SK-N-SH (cell line): ENCODE data around the gene MGAT4A. TPM values are rescaled to one million over a fixed set of nuclear protein-coding genes. Genes with fewer than 3 reads are reported as not detected.

Source experiments
- CTCF ChIA-PET: fragments of 300-600, 350-600 bp; formaldehyde crosslinking; extraction: SDS; loops from one replicate; lab custom pipeline; 2021; lab: Yijun Ruan, JAX
- POLR2A ChIA-PET: fragments of 350-600 bp; sonication (Branson Sonifier 250); formaldehyde crosslinking; extraction: SDS; loops from one replicate; lab custom pipeline; 2020; ENCODE audit warnings: antibody characterized with exemption, inconsistent platforms; lab: Yijun Ruan, JAX
- DNase-seq: peaks from one replicate; pipeline ENCODE4 v3.0.0; 2012
- H2AFZ ChIP-seq: fragments of 200-600 bp; sonication (generic); 2 replicates; pipeline ENCODE4 v1.8.1; 2016; ENCODE audit warnings: antibody characterized with exemption, mild to moderate bottlenecking, low read depth
- H3F3A ChIP-seq: fragments of 200-600 bp; sonication (generic); replicated peaks from 2 replicates; pipeline ENCODE3; 2016; ENCODE audit warnings: antibody characterized with exemption, mild to moderate bottlenecking; ENCODE audit not compliant: insufficient read depth
- H3K27ac ChIP-seq, 2 experiments: fragments of 200-500 bp in 1 of 2; fragments of 200-600 bp in 1 of 2; sonication (Bioruptor generic) in 1 of 2; sonication (generic), shearing (Covaris generic) in 1 of 2; 2 replicates each; pipeline versions ENCODE4 v1.5.1 to v1.6.1; 2014 to 2016; ENCODE audit warnings: low read depth in 2 of 2, inconsistent platforms in 1 of 2, low read length in 1 of 2, mild to moderate bottlenecking in 1 of 2, mixed read lengths in 1 of 2
- H3K27me3 ChIP-seq: fragments of 200-600 bp; sonication (generic), shearing (Covaris generic); 2 replicates; pipeline ENCODE4 v1.6.1; 2016; ENCODE audit warnings: mixed run types; ENCODE audit not compliant: insufficient read depth
- H3K36me3 ChIP-seq, 2 experiments: fragments of 200-500 bp in 1 of 2; fragments of 200-600 bp in 1 of 2; sonication (Bioruptor generic) in 1 of 2; sonication (generic) in 1 of 2; replicated peaks in 1 of 2; 2 replicates each; pipeline versions ENCODE3 to v1.5.1; 2014 to 2016; ENCODE audit warnings: low read length in 1 of 2, mild to moderate bottlenecking in 1 of 2; ENCODE audit not compliant: insufficient read depth in 2 of 2, control insufficient read depth in 1 of 2
- H3K4me1 ChIP-seq, 2 experiments: fragments of 200-500 bp in 1 of 2; fragments of 200-600 bp in 1 of 2; sonication (Bioruptor generic) in 1 of 2; sonication (generic), shearing (Covaris generic) in 1 of 2; 2 replicates each; pipeline versions ENCODE4 v1.5.1 to v1.6.1; 2014 to 2016; ENCODE audit warnings: low read depth in 1 of 2, low read length in 1 of 2, mixed run types in 1 of 2; ENCODE audit not compliant: insufficient read depth in 2 of 2, control insufficient read depth in 1 of 2
- H3K4me2 ChIP-seq: fragments of 200-600 bp; sonication (generic), shearing (Covaris generic); 2 replicates; pipeline ENCODE4 v1.6.1; 2017; ENCODE audit warnings: mixed run types
- H3K4me3 ChIP-seq, 2 experiments: fragments of 200-500 bp in 1 of 2; fragments of 200-600 bp in 1 of 2; sonication (Bioruptor generic) in 1 of 2; sonication (generic), shearing (Covaris generic) in 1 of 2; 2 replicates each; pipeline versions ENCODE4 v1.5.1 to v1.8.1; 2014 to 2016; ENCODE audit warnings: low read depth in 2 of 2, inconsistent platforms in 1 of 2, low read length in 1 of 2, mild to moderate bottlenecking in 1 of 2, mixed read lengths in 1 of 2, moderate library complexity in 1 of 2
- H3K79me2 ChIP-seq: fragments of 200-600 bp; sonication (generic); 2 replicates; pipeline ENCODE4 v1.8.1; 2017; ENCODE audit warnings: mild to moderate bottlenecking; ENCODE audit not compliant: insufficient read depth
- H3K9ac ChIP-seq: fragments of 200-600 bp; sonication (generic); 2 replicates; pipeline ENCODE4 v1.6.1; 2017; ENCODE audit warnings: mixed run types
- H3K9me2 ChIP-seq: fragments of 200-600 bp; sonication (generic); 2 replicates; pipeline ENCODE4 v1.6.1; 2017; ENCODE audit warnings: mixed run types
- H3K9me3 ChIP-seq: fragments of 200-600 bp; sonication (generic); 2 replicates; pipeline ENCODE4 v1.6.1; 2017; ENCODE audit warnings: mixed run types, mild to moderate bottlenecking, moderate library complexity
- H4K20me1 ChIP-seq: fragments of 200-600 bp; sonication (generic); 2 replicates; pipeline ENCODE4 v1.6.1; 2017; ENCODE audit warnings: mild to moderate bottlenecking, mixed run types; ENCODE audit not compliant: insufficient read depth
- CHD2 ChIP-seq: fragments of 150-350 bp; IDR thresholded peaks from 2 replicates; pipeline ENCODE4 v1.6.1; 2018; ENCODE audit warnings: low read length; ENCODE audit not compliant: partially characterized antibody
- ELF1 ChIP-seq: IDR thresholded peaks from 2 replicates; pipeline ENCODE4 v1.4.0; 2012
- EZH2phosphoT487 ChIP-seq: fragments of 200-600 bp; sonication (generic); IDR thresholded peaks from 2 replicates; pipeline ENCODE4 v1.6.1; 2017; ENCODE audit warnings: low read depth, mixed run types, mild to moderate bottlenecking, antibody characterized with exemption, moderate library complexity, borderline replicate concordance
- FOSL2 ChIP-seq: IDR thresholded peaks from 2 replicates; pipeline ENCODE4 v1.4.0; 2012; ENCODE audit warnings: low read depth, mild to moderate bottlenecking, moderate library complexity, borderline replicate concordance
- FOXM1 ChIP-seq: IDR thresholded peaks from 2 replicates; pipeline ENCODE4 v1.4.0; 2012; ENCODE audit warnings: low read depth, mild to moderate bottlenecking
- GABPA ChIP-seq: IDR thresholded peaks from 2 replicates; pipeline ENCODE4 v1.4.0; 2012; ENCODE audit warnings: low read depth, mild to moderate bottlenecking
- IRF3 ChIP-seq: fragments of 150-350 bp; IDR thresholded peaks from 2 replicates; pipeline ENCODE4 v1.6.1; 2016; ENCODE audit warnings: mild to moderate bottlenecking, low read depth, low read length
- JUND ChIP-seq: IDR thresholded peaks from 2 replicates; pipeline ENCODE4 v1.4.0; 2012
- MEF2A ChIP-seq: IDR thresholded peaks from 2 replicates; pipeline ENCODE4 v1.4.0; 2012; ENCODE audit warnings: low read depth, borderline replicate concordance
- NFIC ChIP-seq: IDR thresholded peaks from 2 replicates; pipeline ENCODE4 v1.4.0; 2012; ENCODE audit warnings: borderline replicate concordance
- NRF1 ChIP-seq: IDR thresholded peaks from 2 replicates; pipeline ENCODE4 v1.6.1; 2012; ENCODE audit warnings: low read depth, mild to moderate bottlenecking, low read length
- RAD21 ChIP-seq: IDR thresholded peaks from 2 replicates; pipeline ENCODE4 v1.6.1; 2012; ENCODE audit warnings: mild to moderate bottlenecking, low read length
- RCOR1 ChIP-seq: fragments of 150-350 bp; IDR thresholded peaks from 2 replicates; pipeline ENCODE4 v1.6.1; 2017; ENCODE audit warnings: antibody characterized with exemption, low read length
- REST ChIP-seq: IDR thresholded peaks from 2 replicates; pipeline ENCODE4 v1.6.1; 2012; ENCODE audit warnings: mild to moderate bottlenecking, low read depth, low read length, moderate library complexity
- SIN3A ChIP-seq: IDR thresholded peaks from 2 replicates; pipeline ENCODE4 v1.6.1; 2012; ENCODE audit warnings: low read depth, mild to moderate bottlenecking, low read length, moderate library complexity, borderline replicate concordance
- SMC3 ChIP-seq: IDR thresholded peaks from 2 replicates; pipeline ENCODE4 v1.6.1; 2012; ENCODE audit warnings: low read depth, low read length, improper control_type of control experiment
- TAF1 ChIP-seq: IDR thresholded peaks from 2 replicates; pipeline ENCODE4 v1.6.1; 2012; ENCODE audit warnings: low read depth, mild to moderate bottlenecking, low read length, moderate library complexity, borderline replicate concordance
- USF1 ChIP-seq: IDR thresholded peaks from 2 replicates; pipeline ENCODE4 v1.4.0; 2012; ENCODE audit warnings: low read depth, borderline replicate concordance
- YY1 ChIP-seq: IDR thresholded peaks from 2 replicates; pipeline ENCODE4 v1.4.0; 2012; ENCODE audit warnings: low read depth, mild to moderate bottlenecking
- WGBS: methylation state at CpG from one replicate; pipeline ENCODE4 v1.1.6; 2017; ENCODE audit warnings: low lambda C conversion rate; 5-methylcytosine and 5-hydroxymethylcytosine counted together
- polyA plus RNA-seq, 3 experiments: library from polyadenylated mRNA; depleted of rRNA; stranded (reverse); fragments of >200 nt; gene quantifications; 2 replicates each; pipeline ENCODE4 v1.2.3, GENCODE V29; 2012

The MGAT4A gene
- polyA plus RNA-seq, 1 of the 3 experiments (the other 2 are of a cell fraction), result 0.07 TPM

GRCh38 chr2:98726205-98726604, 4.7 kb downstream of the MGAT4A start:
- H3K36me3 ChIP-seq, result no peaks in the 10 kb centered on the region
- peaks cover 2 to 5% of the 10 kb centered on the region in 2 experiments; a peak in 3 of 4 replicates for H3K4me1 ChIP-seq
- H4K20me1 ChIP-seq, result no peaks in the 10 kb centered on the region
- no peaks in the 10 kb centered on the region for H3K9me3 ChIP-seq
- no peak overlapping the region for H3K4me2 ChIP-seq
- POLR2A ChIA-PET, result no interaction called here
- no peaks in the 10 kb centered on the region for H3K79me2 ChIP-seq
- CTCF ChIA-PET, result interaction anchor here (0.9 kb wide), 1 partner anchor 77 kb away, joined by 3 read pairs; no protein-coding TSS in a partner anchor
- H3K27ac ChIP-seq, result no peak overlapping the region
- H3K4me3 ChIP-seq, result no peak overlapping the region
- no peaks in the 10 kb centered on the region for H3K9me2 ChIP-seq
- H3K27me3 ChIP-seq, result peaks cover 19% of the 10 kb centered on the region
- H2AFZ ChIP-seq, result no peak overlapping the region
- no peak for TF ChIP-seq REST
- no peak for TF ChIP-seq SMC3
- no peak for TF ChIP-seq RCOR1
- no peak for TF ChIP-seq FOXM1
- TF ChIP-seq NRF1, result no peak
- TF ChIP-seq EZH2phosphoT487, result no peak
- TF ChIP-seq GABPA, result no peak
- no peak for TF ChIP-seq RAD21
- TF ChIP-seq SIN3A, result no peak
- TF ChIP-seq TAF1, result no peak
- TF ChIP-seq YY1, result no peak
- TF ChIP-seq FOSL2, result no peak
- TF ChIP-seq JUND, result no peak
- TF ChIP-seq CHD2, result no peak
- no peak for TF ChIP-seq IRF3
- no peak for TF ChIP-seq USF1
- no peak for TF ChIP-seq MEF2A
- TF ChIP-seq NFIC, result no peak
- TF ChIP-seq ELF1, result no peak
- H3F3A ChIP-seq, result no peaks in the 10 kb centered on the region
- DNase-seq, result no peak
- WGBS, result 79% methylated on average over 8 of the region's 8 CpGs
- no peak overlapping the region for H3K9ac ChIP-seq
